Cardiac septum (tissue), 1 donor: ENCODE results near the gene TAT. TPM values are rescaled to one million over a fixed set of nuclear protein-coding genes. Genes with fewer than 3 reads are reported as not detected.

ENCODE experiments used
- DNase-seq: peaks from one replicate; pipeline ENCODE4 v3.0.0-alpha.2; 2020; ENCODE audit warnings: low spot score
- intact Hi-C: fragments of 100-400 bp; cut with DNase I; formaldehyde crosslinking; loops from one replicate; pipeline ENCODE4 v1.14.0; 2022
- total RNA-seq: library from RNA; stranded (reverse); fragmentation: NEBNext Ultra II Directional; extraction: Animal tissue kit (Norgen Biotek cat#: 25700); gene quantifications from one replicate; pipeline ENCODE4 v1.2.1, GENCODE V29; 2021
- donor health status: DM: no; HTN: no; CAD: no.

The TAT gene
- total RNA-seq, 1 donor from 2014 or later: not detected

DNA sequence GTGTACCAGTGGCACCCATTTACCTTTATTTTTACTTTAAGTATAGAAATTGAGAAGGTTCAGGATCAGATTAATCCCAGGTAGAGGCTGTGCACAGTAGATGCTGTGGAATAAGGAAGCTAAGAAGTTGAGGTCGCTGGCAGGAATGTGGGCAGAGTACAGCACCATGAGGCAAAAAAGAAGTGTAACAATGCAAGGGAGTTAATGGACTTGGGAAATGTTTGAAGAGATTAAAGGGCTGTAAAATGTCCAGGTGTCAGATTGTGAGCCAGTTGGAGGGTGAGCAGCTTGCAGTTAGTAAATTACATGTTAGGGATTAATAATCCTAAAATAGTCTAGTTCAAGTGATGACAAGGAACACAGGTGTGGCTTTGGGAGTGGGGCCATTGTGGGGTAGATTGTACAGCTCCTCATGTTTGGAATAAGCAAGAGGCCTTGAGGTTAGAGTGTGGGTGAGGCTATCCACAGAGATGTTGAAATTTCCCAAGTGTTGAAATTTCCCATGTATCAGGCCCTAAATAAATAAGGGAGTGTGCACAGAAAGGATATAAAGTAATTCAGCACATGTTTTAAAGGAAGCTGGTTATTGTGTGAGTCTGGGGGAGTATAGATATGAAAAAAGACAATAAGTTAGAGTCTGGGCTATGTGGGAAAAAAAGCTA, 21.5 kb downstream of the TAT start:
- no peak for DNase-seq
- intact Hi-C loops: no loop called here

DNA sequence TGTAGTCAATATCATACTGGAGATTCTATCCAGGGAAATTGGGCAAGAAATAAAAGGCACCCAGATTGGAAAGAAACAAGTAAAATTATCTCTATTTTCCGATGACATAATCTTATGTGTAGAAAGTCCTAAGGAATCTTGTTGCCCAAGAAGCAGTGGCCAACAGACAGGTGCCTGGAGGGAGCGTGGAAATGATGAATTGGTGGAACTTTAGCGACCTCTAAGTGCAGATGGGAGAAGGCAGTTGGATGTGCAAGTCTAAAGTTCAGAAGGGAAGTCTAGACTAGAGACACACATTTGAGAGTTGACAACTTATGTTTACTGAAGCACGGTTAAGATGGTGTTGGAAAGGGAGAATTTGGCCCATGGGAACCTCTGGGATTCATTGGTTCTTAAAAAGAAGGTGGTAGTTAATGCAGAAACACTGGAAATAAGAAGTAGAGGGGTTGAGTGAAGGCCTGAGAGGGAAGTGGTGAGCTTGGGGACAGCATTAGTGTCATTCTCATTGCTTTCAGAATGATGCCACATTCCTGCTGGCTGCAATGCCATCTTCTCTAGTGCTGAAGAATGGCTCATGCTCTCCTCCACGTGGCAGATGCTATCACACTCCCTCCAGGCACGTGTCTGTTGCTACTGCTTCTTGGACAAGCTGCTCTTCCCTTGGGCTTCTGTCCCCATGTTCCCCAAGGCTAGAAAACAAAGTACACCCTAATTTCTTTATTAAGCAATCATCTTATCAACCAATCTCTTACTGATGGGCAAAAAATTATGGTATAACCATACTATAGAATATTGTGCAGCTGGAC, 24.0 kb downstream of the TAT start:
- DNase-seq: no peak
- intact Hi-C loops: no loop called here

DNA sequence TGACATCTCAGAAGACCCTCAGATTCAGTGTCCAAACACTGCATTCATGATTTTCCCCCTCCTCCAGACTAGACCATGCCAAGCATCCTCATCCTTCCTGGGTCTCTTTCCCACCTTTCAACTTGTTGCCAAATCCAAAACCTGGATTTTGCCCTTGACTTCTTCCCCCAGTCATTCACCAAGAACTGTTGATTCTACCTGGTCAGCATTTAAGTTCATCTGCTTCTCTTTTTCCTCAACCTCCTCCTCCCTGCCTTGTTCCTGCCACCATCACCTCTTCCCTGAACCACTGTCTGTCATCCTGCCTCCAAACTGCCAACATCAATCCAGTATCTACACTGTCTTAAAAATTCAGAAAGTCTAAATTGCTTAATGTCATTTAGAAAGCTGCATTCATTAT, 29.7 kb downstream of the TAT start:
- DNase-seq: no peak
- intact Hi-C loops: no loop called here

- no peak for DNase-seq
- intact Hi-C loops: no loop called here
Measured at GRCh38 chr16:71542377-71542776, 34.5 kb downstream of the TAT start.

- no peak for DNase-seq
- intact Hi-C loops: no loop called here
Measured at GRCh38 chr16:71537643-71538042, 39.2 kb downstream of the TAT start.

GRCh38 chr16:71536752-71537499, 40.0 kb downstream of the TAT start:
- DNase-seq: no peak
- intact Hi-C loops: no loop called here

GRCh38 chr16:71532366-71532765, 44.5 kb downstream of the TAT start:
- intact Hi-C loops: no loop called here
- no peak for DNase-seq

GRCh38 chr16:71528863-71529262, 48.0 kb downstream of the TAT start:
- no peak for DNase-seq
- intact Hi-C loops: no loop called here

DNA sequence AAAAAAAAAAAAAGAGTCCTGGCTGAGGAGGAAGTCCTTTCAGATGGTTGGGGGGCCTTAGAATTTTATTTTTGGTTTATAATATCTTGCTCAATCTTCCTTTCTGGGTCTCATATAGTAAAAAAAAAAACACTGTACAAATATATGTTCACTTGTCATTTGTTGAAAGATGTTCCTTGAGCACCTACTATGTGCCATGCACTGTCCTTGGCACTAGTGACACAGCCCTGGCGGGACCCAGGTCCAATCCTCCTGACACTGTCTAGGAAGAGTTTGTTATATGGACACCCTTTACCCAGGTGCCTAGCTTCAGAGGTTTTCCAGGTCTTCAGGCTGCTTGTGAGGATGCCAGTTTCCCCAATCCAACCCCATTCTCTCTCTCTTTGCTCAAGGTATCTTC, 48.6 kb downstream of the TAT start:
- no peak for DNase-seq
- intact Hi-C loops: no loop called here

GRCh38 chr16:71526111-71526631, 50.7 kb downstream of the TAT start, which contains the start of gene CHST4:
Gene CHST4 (plus strand): TSS chr16:71526426. CDS start chr16:71536678, 10,252 bp downstream.
- no peak for DNase-seq
- intact Hi-C loops: no loop called here

DNA sequence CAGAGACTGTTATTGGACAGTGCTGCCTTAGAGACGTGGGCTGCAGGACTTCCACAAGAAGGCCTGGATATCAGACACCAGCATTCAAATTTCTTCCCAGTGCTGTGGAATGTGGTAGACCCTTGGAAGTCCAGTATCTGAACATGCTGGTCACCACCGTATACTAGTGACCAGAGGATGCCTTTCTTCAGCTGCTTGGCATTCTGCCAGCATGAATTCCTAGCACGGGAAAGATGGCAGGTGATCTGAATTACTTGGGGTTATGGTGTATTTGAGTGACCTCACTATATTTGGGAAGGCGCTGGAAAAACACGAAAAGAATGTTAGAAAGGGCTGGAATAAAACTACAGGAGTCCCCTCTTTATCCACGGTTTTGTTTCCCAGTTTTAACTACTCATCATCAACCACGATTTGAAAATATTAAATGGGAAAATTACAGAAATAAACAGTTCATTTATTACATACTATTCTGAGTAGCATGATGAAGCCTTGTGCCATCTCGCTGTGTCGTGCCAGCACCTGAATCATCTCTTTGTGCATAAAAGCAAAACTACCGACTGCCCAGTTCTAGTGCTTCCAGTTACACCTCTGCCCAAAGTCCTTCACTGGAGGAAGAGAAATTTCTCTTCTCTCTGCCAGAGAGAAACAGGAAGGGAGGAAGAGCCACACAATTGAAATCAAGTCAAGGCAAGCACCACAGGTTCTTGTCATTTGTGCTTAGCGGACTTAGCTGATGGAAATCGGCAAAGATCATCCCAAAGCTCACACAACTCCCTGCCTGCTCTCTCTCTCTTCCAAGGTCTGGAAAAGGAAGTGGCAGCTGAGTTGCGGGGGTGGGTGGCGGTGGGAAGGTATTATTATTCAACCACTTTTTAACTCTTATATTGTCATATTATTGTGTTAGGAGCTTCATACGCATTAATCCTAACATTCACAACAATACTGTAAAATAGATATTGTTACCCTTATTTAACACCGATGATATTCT, 52.0 kb downstream of the TAT start:
- no peak for DNase-seq
- intact Hi-C loops: no loop called here

DNA sequence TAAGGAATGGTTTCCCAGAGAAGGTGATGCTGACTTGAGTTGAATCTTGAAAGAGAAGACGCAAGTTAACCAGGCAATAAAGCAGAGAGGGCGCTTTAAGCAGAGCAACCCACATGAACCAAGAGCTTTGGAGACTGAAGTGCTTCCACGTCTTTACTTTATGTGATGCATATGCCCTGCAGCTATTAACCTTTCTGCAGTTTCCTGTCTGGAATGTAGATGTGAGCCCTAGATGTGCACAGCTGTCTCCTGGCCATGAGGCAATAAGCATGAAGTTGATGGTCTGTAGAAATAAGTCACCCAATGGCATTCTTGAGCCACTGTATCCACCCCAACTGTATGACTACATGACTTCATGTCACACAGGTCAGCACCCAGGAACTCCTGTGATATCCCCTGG, 56.3 kb downstream of the TAT start:
- DNase-seq: no peak
- intact Hi-C loops: no loop called here

Other genes with a start within 250 kb of the TAT start
- gene CALB2, start 218.4 kb downstream of the TAT start, total RNA-seq: 0.70 TPM
- not detected for gene TLE7, start 135.0 kb downstream of the TAT start, total RNA-seq
- gene ZNF23, start 114.8 kb downstream of the TAT start, total RNA-seq: 5.9 TPM
- 2.6 TPM for gene ZNF19, start 87.8 kb downstream of the TAT start, total RNA-seq
- gene CHST4, start 50.7 kb downstream of the TAT start, total RNA-seq: not detected
- gene MARVELD3, start 49.1 kb upstream of the TAT start, total RNA-seq: not detected
- gene PHLPP2, start 147.6 kb upstream of the TAT start, total RNA-seq: 6.6 TPM
- 39.2 TPM for gene AP1G1, start 231.7 kb upstream of the TAT start, total RNA-seq